SH-SY5Y (cell line): ENCODE results near the gene COL25A1.

ENCODE experiments used
- GATA2 ChIP-seq: IDR thresholded peaks from 2 replicates; pipeline ENCODE4 v1.6.1; 2011; ENCODE audit warnings: mild to moderate bottlenecking, low read depth, low read length
- GATA3 ChIP-seq: IDR thresholded peaks from 2 replicates; pipeline ENCODE4 v1.6.1; 2011; ENCODE audit warnings: low read depth, mild to moderate bottlenecking, low read length, moderate library complexity

GRCh38 chr4:108877821-108878220, 424.6 kb downstream of the COL25A1 start:
- no peak for TF ChIP-seq GATA2
- no peak for TF ChIP-seq GATA3
